Activated CD8-positive, alpha-beta memory T cell treated with anti-CD3 and anti-CD28 coated beads for 48 hours (primary cell): Measurements from ENCODE around the gene PLEKHA6.

Source experiments
- DNase-seq, 3 experiments: peaks; one replicate each; pipeline ENCODE4 v3.0.0-alpha.2; 2020; ENCODE audit warnings: low read depth in 2 of 3, low spot score in 2 of 3

The PLEKHA6 gene

DNA sequence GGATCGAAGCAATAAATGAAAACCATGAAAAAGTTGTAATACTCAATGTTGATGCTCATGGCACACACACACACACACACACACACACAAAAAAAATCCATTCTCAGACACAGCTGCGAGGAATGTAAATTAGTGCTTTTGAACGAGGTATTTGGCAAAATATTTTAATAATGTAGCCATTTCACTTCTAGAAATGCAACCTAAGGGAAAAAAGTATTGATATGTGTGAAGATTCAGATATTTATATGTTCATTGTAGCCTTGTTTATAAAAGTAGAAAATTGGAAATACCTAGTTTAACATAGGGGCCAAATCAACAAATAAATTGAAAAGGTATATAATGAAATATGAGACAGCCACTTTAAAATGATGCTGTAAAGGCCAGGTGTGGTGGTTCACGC lies 3.8 kb downstream of the PLEKHA6 start:
- no peak for DNase-seq

DNA sequence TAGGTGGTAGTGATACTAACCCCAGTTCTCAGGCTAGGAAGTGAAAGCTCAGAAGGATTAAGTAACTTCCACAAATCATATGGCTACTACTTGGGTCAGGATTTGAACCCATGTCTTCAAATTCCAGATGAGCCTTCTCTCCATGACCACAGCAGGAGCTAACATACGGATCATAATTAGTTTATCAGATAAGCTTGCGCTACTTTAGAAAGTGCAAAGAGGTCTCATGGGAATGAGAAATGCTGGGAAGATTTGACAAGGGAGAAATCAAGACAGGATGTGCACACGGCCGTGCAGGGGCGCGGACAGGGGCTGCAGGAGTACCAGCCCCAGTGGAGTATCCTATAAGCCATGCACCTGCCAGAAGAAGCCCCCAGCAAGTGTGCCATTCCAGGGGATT lies 5.2 kb downstream of the PLEKHA6 start:
- no peak for DNase-seq

DNA sequence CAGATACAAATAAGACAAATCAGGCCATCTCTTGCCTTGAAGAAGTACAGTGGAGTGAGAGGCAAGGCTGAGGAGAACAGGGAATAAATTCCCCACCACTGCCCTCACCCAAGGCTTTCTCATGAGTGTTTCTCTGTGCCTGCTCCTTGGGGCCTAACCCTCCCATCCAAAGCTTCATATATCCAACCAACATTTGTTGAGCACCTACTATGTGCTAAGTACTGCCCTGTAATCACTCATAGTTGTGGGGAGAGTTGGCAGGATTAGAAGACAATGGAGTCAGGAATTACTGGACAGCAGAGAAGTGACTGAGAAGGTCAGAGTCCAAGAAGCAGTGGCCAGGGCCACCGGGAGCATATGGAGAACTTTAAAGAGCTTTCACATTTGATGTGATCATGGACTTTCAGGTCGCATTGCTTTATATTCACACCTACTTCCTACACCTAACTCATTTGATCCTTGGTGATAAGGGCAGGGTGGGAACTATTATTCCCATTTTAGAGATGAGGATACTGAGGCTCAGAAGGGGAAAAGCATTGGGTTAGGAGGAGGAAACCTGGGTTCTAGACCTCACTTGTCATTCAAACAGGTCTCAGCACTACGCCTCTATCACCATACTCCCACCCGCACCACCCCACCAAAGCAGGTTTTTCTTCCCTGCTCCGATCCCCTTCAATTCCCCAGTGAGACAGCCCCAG lies 6.4 kb downstream of the PLEKHA6 start:
- no peak for DNase-seq

DNA sequence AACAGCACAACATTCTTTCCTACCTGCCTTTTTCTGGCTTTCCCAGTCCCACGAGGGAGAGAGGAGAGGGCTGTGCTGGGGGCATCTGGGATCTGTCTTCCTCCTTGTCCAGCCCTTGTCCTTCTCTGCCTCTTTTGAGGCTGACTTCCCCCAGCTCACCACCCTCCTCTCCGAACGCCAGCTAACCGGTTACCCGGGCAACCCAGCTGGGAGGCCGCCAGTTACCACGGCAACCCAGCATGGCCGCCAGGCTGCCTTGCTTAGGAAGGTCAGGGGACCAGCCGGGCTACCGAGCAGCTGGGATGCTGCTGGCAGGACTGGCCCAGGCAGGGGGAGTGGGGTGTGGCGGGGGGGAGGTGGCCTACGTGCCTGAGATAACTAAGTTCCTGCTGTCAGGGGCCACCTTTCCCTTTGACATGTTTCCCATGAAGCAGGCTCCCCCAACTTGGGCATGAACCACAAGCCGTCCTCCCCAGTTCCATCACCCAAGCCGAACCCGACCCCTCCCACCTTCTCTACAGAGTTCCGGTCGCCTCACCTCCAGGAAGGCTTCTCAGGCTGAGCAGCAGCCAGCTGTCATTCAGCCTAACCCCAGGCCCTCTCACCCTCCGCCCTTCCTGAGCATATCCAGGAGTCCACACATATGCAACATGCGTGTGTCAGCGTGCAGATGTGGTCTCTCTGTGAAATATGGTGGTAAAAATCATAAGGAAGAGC lies 8.7 kb downstream of the PLEKHA6 start:
- DNase-seq = no peak

DNA sequence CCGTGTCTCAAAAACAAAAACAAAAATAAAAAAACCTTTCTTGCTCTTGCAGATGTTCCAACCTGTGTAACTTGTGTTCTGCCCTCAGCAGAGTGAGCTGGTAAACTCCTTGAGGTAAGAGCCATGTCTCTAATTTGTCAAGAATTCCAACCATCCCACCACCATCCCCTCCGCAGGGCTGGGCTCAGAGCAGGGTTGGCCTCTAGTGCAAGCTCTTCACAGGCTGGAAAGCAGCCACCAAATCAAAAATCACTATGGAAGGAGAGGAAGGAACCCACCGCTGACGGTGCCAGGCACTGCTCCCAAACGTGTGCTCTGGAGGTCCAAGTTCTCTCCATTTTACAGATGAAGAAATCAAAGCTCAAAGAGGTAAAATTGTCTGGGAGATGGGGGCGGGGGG lies 9.4 kb downstream of the PLEKHA6 start:
- DNase-seq = no peak

DNA sequence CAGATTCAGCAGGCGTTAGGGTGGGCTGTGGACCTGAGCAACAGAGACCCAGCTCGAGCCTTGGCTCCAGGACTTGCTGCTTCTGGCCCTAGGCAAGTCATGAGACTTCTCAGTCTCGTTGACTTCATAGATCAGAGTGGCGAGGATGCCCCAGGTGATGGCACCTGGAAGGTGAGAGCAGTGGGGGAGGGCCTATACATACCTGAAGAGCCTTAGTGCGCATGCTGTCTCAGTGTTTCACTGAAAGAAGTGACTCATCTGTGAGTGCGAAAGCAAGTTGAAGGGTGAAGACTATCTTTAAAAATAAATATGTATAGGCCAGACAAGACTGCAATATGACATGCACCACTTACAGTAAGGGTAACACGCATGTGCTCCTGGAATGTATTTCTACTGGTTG lies 10.1 kb downstream of the PLEKHA6 start:
- DNase-seq = no peak

DNA sequence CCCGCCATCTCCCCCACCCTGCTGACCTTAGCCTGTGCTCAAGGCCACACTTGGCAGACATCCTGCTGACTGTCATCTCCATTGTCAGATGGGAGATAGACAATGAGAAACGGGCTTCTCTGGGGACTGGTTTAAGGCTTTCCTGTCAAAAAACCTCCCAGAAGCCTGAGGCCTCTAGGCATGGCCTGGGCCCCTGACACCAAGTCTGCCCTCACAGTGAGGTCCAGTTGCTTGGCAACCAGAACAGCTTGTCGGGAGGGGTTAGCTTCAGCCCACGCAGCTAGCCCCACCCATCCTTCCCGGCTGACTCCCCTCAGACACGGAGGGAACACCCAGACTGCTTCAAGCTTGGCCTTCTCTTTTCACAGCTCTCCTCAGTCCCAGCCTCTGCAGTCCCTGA lies 11.0 kb downstream of the PLEKHA6 start:
- no peak for DNase-seq

DNA sequence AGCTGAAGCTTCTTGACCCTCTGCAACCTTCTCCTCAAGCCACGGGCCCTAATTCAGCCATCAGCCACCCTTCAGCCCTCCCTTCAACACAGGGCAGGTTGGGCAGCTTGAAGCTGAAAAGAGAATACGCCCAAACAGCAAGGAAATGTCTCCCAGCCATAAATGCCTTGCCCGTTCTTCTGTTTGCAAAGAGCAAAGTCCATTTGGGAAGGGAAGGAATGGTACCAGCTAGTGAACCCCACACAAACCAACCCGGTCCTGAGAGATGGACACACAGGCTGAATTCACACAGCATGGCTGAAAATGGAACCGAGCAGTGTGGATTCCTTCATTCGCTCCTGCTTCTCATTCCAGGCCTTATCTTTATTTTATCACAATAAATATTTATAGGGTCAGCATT lies 11.5 kb downstream of the PLEKHA6 start:
- DNase-seq = no peak

DNA sequence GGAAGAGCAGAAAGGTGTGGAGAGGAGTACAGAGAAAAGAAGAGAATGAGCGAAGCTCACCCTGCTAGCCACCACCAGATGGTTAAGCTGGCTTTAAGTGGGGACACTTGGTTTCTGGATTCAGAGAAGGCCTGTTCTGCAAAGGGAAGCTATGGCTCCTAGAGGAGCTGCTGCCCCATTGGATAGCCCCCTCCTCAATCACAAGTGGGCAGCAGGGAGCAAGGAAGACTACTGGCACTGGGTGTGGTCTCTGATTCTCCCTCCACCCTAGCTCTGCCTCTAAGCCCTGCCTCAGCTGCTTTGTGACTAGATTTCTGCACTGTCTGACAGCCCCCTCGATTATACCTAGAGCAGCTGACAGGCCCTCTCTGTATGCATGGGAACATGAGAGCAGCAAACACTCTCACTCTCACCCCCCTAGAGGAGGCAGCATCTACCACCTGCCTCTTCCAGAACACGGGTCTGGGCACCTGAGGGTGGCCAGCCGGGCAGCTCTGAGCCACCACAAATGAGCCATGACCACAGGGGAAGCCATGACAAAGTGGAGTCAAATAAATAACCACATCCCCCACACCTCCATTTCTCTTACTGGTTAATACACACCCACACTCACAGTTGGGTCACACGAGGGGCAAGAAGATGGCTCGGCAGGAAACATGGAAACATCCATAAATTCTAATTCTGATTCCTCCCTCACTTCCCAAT lies 13.6 kb downstream of the PLEKHA6 start:
- DNase-seq = no peak

DNA sequence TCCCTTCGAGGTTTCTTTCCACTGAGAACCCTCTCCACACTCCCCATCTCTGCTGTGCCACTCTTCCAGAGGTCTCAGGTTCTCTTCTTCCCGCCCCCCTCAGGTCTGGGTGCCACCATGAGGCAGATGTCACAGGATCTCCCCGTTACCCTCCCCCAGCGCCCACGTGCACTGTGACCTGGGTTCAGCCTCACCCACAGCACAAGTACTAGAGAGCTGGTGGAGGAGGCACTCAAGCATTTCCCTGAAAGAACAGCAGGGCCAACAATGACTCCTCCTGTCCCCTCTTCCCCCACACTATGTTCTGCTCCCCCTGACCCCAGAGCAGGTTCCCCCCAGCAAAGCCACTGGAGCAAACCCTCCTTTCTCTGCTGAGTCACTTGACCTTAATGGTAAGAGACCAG lies 14.3 kb downstream of the PLEKHA6 start:
- DNase-seq = no peak

DNA sequence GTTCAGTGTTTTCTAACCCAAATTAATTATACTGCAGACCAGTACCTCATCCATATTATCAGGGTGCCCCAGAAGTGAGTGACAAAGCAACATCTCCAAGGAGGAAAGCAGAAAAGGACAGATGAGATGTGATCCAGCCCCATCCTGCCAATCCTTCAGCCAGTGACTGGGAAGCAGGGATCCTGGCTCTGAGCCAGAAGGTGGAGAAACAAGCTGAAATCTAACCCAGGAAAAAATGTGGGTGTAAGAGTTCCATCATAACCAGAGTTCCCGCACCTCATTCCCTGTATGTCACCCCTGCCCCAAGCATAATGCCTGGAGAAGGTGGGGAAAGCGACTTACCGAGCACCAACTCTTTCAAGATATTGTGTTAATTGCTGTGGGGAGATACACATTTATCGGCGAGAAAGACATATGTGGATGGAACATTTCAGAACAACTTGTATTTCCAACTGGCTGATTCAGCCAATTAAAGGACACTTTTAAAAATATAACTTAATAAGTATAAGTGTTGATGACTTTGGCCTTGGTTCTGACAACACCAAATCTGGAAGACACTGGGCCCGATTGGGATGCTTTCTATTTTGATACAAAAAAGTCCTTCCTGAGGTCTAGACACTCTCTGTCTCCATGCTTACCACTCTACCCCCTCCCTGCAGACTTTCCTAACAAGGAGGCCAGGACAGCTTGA lies 14.9 kb downstream of the PLEKHA6 start:
- DNase-seq = no peak

DNA sequence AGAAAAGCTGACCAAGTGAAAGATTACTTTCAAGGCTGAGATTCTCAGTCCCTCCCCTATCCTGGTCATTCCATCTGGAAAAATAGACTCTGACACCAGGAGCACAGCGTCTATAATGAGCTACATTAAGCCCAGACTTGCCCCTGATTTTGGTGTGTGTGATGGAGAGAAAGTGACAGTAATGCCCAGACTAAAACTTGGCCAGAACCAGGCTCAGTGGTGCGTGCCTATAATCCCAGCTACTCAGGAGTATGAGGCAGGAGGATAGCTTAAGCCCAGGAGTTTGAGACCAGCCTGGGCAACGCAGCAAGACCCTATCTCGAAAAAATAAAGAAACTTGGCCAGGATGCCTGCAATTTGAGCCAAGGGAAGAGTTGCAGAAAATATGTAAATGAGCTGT lies 15.9 kb downstream of the PLEKHA6 start:
- no peak for DNase-seq

DNA sequence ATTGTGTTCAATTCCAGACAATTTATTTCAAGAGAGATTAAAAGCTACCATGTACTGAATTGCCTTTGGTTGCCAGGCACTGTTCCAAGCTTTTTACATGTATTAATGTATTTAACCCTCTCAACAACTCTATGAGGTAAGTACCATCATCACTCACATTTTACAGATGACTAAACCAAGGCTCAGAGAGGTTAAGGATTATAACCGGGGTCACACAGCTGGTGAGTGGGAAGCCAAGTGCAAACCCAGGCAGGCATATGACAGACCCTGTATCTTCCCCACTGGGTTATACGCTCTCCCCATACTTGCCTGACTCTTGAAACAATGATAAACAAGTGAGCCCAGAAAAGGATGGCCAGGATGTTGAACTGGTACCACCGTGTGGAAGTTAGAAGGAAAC lies 16.5 kb downstream of the PLEKHA6 start:
- no peak for DNase-seq

DNA sequence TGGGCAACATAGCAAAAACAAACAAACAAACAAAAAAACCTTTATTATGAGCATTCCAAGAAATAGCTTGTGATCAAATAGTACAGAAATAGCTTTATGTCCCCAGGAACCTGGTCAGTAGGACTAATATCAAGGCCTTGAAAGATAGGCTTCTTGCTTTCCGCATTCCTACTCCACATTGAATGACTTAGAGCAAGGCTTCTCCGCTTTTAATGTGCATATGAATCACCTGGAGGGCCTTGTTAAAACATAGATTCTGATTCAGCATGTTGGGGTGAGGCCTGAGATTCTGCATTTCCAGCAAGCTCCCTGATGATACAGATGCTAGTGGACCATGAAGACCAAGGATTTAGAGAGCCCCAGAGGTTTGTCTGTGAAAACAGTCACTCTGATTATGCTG lies 17.4 kb downstream of the PLEKHA6 start:
- no peak for DNase-seq

DNA sequence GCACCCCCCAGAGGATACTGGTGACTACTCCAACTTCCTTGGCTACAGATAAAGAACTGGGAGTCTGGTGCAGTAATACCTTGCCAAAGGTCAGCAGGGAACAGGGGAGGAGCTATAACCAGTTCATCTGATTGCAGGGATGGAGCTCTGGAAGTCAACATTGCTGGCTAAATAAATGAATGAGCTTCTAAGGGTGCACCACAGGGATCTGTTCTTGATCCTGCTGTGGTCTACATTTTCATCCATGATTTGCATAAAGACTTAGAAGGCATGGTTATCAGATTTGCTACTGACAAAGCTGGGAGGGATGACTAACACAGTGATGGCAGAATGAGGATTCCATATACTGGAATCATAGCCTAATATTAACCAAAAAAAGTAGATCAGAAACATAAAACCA lies 18.3 kb downstream of the PLEKHA6 start:
- DNase-seq = no peak

DNA sequence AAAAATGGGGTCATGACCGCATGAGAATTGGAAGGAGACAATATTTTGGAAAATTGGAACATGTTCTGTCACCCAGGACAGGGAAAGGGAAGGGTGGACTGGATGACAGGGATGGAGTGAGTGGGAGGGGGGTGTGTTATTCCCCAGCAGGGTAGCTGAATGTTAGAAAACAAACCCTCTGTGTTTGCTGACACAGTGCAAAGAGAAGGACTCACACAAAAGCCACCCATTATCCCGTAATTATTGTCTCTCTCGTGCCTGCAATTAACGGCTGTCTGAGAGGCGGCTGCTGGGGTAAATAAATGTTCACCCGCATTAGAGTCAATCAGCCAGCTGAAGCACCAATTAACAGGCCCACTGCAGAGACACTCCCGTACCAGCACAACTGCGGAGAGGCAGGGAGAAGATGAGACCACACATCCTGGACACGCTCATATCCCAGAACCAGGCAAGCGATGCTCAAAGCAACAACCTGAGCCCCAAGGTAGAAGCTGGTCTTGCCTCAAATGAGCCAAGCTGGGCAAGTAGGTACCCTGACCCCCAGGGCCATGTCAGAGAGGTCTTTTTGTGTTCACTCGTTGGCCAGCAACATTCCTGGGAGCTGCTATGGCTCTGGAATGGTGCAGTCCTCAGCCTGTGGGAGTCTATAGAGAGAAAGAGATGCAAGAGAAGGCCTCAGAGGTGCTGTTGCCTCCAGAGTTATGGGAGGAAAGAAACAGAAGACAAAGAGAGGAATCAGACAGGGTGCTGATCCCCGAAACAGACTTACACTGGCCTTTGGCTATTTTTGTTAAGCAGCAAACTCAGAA lies 19.4 kb downstream of the PLEKHA6 start:
- DNase-seq = no peak

DNA sequence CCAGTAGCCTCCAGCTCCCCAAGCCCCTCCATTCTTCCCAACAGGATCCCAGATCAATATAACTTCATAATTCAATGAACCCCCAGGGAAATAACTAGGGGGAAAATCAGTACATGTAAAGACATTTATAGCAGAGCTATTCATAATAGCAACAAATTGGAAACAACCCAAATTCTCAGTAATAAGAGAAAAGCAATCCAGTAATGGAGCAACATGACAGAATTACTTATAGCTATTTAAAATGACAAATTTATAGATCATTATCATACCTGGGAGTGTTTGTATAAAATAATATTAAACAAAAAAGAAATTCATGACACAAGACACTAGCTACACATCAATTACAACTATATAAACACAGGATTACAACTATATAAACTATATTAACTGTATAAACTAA lies 20.2 kb downstream of the PLEKHA6 start:
- DNase-seq = no peak

DNA sequence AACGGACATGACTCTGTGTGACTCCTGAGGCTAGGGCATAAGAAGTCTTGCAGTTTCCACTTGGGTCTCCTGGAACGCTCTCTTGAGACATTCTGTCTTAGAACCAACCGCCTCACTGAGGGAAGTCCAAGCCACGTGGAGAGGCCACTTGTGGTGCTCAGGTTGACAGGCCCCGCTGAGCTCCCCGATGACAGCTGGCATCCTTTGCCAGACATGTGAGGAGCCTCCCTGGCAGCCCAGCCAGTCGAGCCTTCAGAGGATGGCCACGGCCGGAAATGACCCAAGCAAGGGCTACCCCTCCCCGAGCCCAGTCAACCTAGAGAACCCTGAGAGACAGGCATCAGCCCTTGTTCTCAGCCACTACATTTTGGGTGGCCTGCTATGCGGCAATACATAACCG lies 20.7 kb downstream of the PLEKHA6 start:
- DNase-seq = no peak

DNA sequence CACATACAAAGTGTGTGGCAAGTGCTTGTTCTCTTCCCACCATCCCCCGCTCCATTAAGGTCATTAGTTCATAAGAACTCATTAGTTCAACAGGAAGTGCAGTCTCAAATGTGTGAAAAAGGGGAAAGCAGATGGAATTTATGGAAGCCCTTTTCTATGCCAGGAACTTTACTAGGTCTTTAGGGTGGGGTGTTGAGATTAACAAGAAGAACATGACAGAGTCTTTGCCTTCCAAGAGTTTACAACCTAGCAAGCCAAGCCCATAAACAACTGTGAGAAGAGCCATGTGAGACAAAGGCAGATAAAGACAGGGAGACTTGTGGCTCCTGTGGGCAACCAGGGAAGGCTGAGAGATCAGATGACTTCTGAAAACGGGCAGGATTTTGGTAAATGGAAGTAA lies 21.4 kb downstream of the PLEKHA6 start:
- no peak for DNase-seq

DNA sequence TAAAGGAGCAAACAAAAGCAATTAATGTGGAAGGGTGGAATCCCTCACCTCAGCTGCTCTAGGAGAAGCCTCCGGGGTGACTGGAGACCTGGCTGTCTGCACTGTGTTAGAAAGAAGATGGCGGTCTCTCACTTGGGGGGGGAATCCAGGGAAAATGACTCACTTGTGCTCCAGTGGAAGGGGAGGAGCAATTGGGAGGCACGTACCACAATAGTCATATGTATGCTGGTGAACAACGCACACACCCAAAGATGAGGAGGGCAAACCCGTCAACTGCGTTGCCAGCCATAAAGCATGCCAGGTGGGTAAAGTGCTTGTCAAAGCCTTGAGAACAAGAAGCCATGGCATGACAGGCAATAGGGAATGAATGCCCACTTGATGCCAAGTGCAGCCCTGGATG lies 22.1 kb downstream of the PLEKHA6 start:
- DNase-seq = no peak

DNA sequence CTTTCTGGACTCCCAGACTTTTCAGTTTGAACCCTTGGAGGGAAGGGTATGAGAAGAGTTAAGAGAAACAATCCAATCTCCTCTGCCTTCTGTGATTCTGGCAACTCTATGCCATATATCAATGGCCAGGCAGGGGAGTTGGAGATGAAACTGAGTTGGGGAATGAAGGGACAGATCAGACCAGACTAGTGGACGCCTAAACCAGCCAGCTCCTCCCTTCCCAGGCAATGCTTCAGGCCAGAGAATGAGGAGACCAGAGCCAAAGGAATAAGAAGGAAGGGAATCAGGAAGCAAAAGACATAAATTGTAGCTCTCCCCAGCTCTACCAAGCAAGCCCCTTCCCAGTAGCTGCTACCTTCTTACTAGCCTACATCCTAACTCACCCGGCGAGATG lies 22.7 kb downstream of the PLEKHA6 start:
- no peak for DNase-seq
